Subcutaneous abdominal adipose tissue (tissue), 5 donors: Measurements from ENCODE around the gene NXNL1.
A peak's percentile ranks its signal among the peaks of the same experiment; 100 is the strongest.

ENCODE experiments used
- H3K27ac ChIP-seq: one replicate; pipeline ENCODE4 v1.7.0; 2013; ENCODE audit warnings: low read depth, mild to moderate bottlenecking, inconsistent platforms, low read length, moderate library complexity
- H3K27me3 ChIP-seq, 5 donors: one replicate each; pipeline ENCODE4 v1.7.0; 2013; ENCODE audit warnings: low read length in 5 of 5, inconsistent platforms in 1 of 5; ENCODE audit not compliant: control insufficient read depth in 5 of 5, insufficient read depth in 4 of 5
- H3K36me3 ChIP-seq, 5 donors: one replicate each; pipeline ENCODE4 v1.7.0; 2013; ENCODE audit warnings: low read length in 5 of 5; ENCODE audit not compliant: control insufficient read depth in 5 of 5, insufficient read depth in 5 of 5
- H3K4me1 ChIP-seq, 5 donors: one replicate each; pipeline ENCODE4 v1.7.0; 2013; ENCODE audit warnings: low read length in 5 of 5, mild to moderate bottlenecking in 3 of 5, moderate library complexity in 1 of 5; ENCODE audit not compliant: control insufficient read depth in 5 of 5, insufficient read depth in 5 of 5
- H3K4me3 ChIP-seq, 5 donors: one replicate each; pipeline ENCODE4 v1.7.0; 2013; ENCODE audit warnings: low read length in 5 of 5, low read depth in 1 of 5
- H3K9ac ChIP-seq, 5 donors: one replicate each; pipeline ENCODE4 v1.7.0; 2013; ENCODE audit warnings: low read length in 5 of 5, mild to moderate bottlenecking in 4 of 5, moderate library complexity in 3 of 5
- H3K9me3 ChIP-seq, 5 donors: one replicate each; pipeline ENCODE4 v1.7.0; 2013; ENCODE audit warnings: low read length in 5 of 5; ENCODE audit not compliant: control insufficient read depth in 5 of 5
- donor health status: healthy.
- donor health status: healthy.
- donor health status: healthy.
- donor health status: healthy.
- donor health status: healthy.

The NXNL1 gene

DNA sequence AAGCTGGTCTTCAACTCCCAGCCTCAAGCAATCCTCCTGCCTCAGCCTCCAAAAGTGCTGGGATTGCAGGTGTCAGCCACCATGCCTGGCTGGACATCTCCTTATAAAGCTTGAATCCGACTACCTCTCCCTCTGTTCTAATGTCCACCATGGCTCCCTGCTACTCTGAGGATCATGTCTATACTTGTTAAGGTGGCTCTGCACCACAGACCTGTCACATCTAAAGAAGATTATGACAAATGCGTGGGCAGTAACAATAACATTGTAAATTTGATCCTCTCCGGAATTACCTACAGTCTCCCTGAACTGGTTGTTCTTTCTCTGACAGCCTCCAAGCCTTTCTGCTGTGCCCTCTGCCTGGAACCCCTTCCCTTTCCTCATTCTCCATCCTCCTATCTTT lies 1.8 kb downstream of the NXNL1 start:
- H3K9ac ChIP-seq, result no peak overlapping the region
- peaks cover 0 to 5% (median 4%) of the 10 kb centered on the region in 5 donors for H3K4me1 ChIP-seq
- H3K27ac ChIP-seq, result no peak overlapping the region
- H3K27me3 ChIP-seq, result peaks cover 6 to 21% (median 11%) of the 10 kb centered on the region in 5 donors
- no peaks in the 10 kb centered on the region for H3K36me3 ChIP-seq
- H3K9me3 ChIP-seq, result no peaks in the 10 kb centered on the region
- H3K4me3 ChIP-seq, result no peak overlapping the region

GRCh38 chr19:17457616-17458015 lies 3.1 kb downstream of the NXNL1 start:
- Histone ChIP-seq H3K9ac (no peak overlapping the region), H3K36me3 (no peaks in the 10 kb centered on the region), H3K27me3 (peaks cover 6 to 21% (median 11%) of the 10 kb centered on the region in 5 donors), H3K9me3 (no peaks in the 10 kb centered on the region), H3K4me1 (peaks cover 0 to 10% (median 5%) of the 10 kb centered on the region in 5 donors), H3K4me3 (no peak overlapping the region), H3K27ac (no peak overlapping the region)

DNA sequence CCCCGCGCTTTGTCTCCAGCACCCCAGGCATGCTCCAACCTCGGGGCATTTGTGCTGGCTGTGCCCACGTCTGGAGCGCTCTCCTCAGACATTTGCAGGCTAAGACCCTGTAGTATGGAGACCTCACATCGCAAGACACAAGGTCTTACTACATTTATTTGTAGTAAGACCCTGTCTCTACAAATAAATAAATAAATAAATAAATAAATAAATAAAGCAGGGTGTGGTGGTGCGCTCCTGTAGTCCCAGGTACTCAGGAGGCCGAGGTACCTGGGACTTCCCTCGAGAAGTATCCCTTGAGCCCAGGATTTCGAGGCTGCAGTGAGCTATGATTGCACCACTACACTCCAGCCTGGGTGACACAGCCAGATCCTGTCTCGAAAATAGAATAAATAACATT lies 4.6 kb downstream of the NXNL1 start:
- peaks cover 0 to 10% (median 5%) of the 10 kb centered on the region in 5 donors for H3K4me1 ChIP-seq
- H3K27ac ChIP-seq, result no peak overlapping the region
- H3K36me3 ChIP-seq, result no peaks in the 10 kb centered on the region
- no peak overlapping the region for H3K4me3 ChIP-seq
- H3K27me3 ChIP-seq, result peaks cover 6 to 21% (median 11%) of the 10 kb centered on the region in 5 donors
- H3K9me3 ChIP-seq, result no peaks in the 10 kb centered on the region
- no peak overlapping the region for H3K9ac ChIP-seq

DNA sequence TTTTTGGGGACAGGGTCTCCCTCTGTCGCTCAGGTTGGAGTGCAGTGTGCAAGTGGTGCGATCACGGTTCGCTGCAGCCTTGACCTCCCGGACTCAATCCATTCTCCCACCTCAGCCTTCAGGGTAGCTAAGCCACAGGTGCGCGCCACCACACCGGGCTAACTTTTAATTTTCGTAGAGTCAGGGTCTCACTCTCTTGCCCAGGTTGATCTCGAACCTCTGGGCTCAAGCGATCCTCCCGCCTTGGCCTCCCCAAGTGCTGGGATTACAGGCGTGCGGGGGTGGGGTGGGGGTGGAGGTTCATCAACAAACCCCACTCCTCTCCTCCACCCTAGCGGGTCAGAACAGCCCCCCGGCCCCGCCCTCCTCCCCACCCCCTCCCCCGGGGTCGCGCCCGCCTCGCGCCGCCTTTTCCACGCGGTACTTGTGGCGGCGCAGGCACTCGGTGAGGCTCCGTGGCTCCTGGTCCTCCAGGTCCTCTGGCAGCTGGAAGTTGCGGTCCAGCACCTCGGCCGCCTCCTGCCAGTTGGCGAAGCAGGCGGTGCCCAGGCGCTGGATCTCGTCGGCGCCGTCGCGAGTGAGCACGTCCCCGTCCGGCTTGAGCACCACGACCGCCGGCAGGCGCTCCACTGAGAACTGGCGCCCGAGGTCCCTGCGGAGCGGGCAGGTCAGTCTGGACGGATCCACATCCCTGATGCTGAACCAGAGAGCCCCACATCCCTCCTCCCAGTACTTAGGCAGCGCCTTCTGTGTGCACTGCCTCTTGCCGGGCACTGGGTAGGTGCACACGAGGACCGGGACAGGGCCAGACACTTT lies 5.2 kb downstream of the NXNL1 start:
- Histone ChIP-seq H3K4me3 (no peak overlapping the region), H3K27ac (no peak overlapping the region), H3K36me3 (no peaks in the 10 kb centered on the region), H3K9me3 (no peaks in the 10 kb centered on the region), H3K27me3 (peaks cover 6 to 21% (median 11%) of the 10 kb centered on the region in 5 donors), H3K4me1 (peaks cover 0 to 10% (median 5%) of the 10 kb centered on the region in 5 donors), H3K9ac (no peak overlapping the region)

DNA sequence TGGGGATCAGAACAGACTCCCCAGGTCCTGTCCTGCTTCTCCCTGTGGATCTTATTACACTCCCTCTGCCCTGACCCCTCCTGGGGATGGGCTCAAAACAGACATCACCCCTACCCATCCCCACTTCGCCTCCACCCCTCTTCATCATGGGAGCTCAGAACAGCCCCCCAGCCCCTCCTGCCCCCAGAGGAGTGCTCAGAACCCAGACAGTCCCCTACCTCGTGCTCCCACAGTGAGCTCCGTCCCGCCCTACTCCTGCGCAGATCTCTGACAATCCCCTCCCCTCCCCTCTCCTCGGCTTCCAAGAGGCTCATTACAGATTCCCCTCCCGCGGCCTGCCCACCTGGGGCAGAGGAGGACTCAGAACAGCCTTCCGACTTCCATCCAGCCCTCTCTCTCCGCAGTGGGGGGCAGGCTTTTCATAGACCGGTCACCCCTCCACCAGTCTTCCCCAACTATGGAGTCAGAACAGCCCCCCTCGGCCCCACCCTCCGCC lies 6.1 kb downstream of the NXNL1 start:
- no peaks in the 10 kb centered on the region for H3K9me3 ChIP-seq
- no peak overlapping the region for H3K27ac ChIP-seq
- H3K4me1 ChIP-seq, result peaks cover 0 to 10% (median 5%) of the 10 kb centered on the region in 5 donors
- no peak overlapping the region for H3K4me3 ChIP-seq
- peak overlapping the region in 1 of 5 donors; percentile 32 for H3K9ac ChIP-seq
- H3K27me3 ChIP-seq, result peaks cover 6 to 21% (median 11%) of the 10 kb centered on the region in 5 donors
- no peaks in the 10 kb centered on the region for H3K36me3 ChIP-seq

DNA sequence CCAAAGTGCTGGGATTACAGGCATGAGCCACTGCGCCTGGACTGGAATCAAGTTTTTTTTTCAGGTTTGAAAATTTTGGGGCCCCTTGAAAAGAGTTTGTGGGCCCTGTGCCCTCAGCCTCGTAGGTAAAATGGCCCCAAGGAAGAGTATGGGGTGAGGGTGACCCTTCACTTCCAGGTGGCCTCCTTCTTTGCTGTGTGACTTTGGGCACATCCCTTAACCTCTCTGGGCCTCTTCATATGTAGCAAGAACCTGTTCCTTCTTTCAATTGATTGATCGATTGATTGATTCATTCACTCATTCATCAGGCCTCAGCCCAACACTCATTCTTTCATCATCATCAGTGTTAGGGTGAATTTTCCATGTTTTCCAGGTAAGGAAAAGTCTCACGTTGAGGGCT lies 8.9 kb downstream of the NXNL1 start:
- Histone ChIP-seq H3K27ac (no peak overlapping the region), H3K4me3 (no peak overlapping the region), H3K4me1 (peaks cover 0 to 22% (median 9%) of the 10 kb centered on the region in 5 donors), H3K36me3 (no peaks in the 10 kb centered on the region), H3K27me3 (peaks cover 6 to 21% (median 11%) of the 10 kb centered on the region in 5 donors), H3K9me3 (no peaks in the 10 kb centered on the region), H3K9ac (no peak overlapping the region)

DNA sequence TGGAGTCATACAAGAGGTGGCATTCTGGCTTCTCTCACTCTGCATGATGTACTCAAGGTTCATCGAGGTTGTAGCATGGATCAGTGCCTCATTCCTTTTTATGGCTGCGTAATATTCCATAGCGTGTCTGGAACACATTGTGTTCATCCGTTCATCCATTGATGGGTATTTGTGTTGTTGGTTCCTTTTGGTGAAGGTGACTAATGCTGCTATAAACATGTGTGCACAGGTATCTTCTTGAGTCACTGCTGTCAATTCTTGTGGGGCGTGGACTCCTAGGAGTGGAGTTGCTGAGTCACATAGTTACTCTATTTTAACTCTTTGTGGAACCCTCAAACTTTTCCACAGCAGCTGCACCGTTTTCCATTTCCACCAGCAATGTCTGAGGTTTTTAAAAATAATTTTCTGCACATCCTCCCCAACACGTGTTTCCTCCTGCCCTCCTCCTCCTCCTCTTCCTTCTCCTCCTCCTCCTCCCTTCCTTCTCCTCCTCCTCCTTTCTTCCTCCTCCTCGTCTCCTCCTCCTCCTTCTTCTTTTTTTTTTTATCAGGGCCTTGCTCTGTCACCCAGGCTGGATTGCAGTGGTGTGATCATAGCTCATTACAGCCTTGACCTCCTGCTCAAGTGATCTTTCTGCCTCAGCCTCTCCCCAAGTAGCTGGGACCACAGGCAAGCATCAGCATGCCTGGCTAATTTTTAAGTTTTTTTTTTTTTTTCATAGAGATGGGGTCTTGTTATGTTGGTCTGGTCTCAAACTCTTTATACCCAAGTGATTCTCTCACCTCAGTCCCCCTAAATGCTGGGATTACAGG lies 10.3 kb downstream of the NXNL1 start:
- H3K36me3 ChIP-seq, result no peaks in the 10 kb centered on the region
- H3K9ac ChIP-seq, result no peak overlapping the region
- H3K27me3 ChIP-seq, result peaks cover 6 to 9% (median 7%) of the 10 kb centered on the region in 5 donors
- no peak overlapping the region for H3K4me3 ChIP-seq
- peaks cover 0 to 17% (median 4%) of the 10 kb centered on the region in 5 donors for H3K4me1 ChIP-seq
- H3K9me3 ChIP-seq, result no peaks in the 10 kb centered on the region
- no peak overlapping the region for H3K27ac ChIP-seq

GRCh38 chr19:17448131-17448967 lies 12.4 kb downstream of the NXNL1 start, which contains the start of gene TMEM221:
Gene TMEM221 (minus strand): TSS chr19:17448668. CDS start chr19:17448462, 206 bp downstream.
- Histone ChIP-seq H3K36me3 (no peaks in the 10 kb centered on the region), H3K27me3 (no peaks in the 10 kb centered on the region), H3K27ac (no peak within 1 kb of the TSS), H3K4me1 (peaks cover 0 to 14% (median 4%) of the 10 kb centered on the region in 5 donors), H3K9ac (peak within 1 kb of the TSS in 3 of 5 donors; percentile 16 to 30 (median 20)), H3K9me3 (no peaks in the 10 kb centered on the region), H3K4me3 (peak within 1 kb of the TSS in 4 of 5 donors; percentile 12 to 59 (median 32))

GRCh38 chr19:17447704-17448130 lies 13.0 kb downstream of the NXNL1 start:
- no peaks in the 10 kb centered on the region for H3K9me3 ChIP-seq
- peak overlapping the region in 3 of 5 donors; percentile 12 to 59 (median 48) for H3K4me3 ChIP-seq
- H3K27ac ChIP-seq, result no peak overlapping the region
- peak overlapping the region in 1 of 5 donors; percentile 16 for H3K9ac ChIP-seq
- no peaks in the 10 kb centered on the region for H3K36me3 ChIP-seq
- no peaks in the 10 kb centered on the region for H3K27me3 ChIP-seq
- H3K4me1 ChIP-seq, result peaks cover 0 to 11% (median 4%) of the 10 kb centered on the region in 5 donors
